Nephron progenitor cell (in vitro differentiated cells): Measurements from ENCODE around the gene LHFPL4.
"Not testable (repeated sequence)": the region's sequence is repeated elsewhere in the genome, so short reads cannot be mapped to it uniquely, and the experiment has no call there.

ENCODE experiments used
- DNase-seq: peaks from one replicate; pipeline ENCODE4 v3.0.0; 2021
- H3K27ac Mint-ChIP-seq: 2 replicates; pipeline ENCODE4 v1.8.0; 2021; ENCODE audit warnings: mild to moderate bottlenecking, moderate library complexity, mixed read lengths
- H3K27me3 Mint-ChIP-seq: 2 replicates; pipeline ENCODE4 v1.8.0; 2021; ENCODE audit warnings: mild to moderate bottlenecking, low read depth, mixed read lengths; ENCODE audit not compliant: poor library complexity
- H3K36me3 Mint-ChIP-seq: 2 replicates; pipeline ENCODE4 v1.8.0; 2021; ENCODE audit warnings: low read depth, mixed read lengths
- H3K4me1 Mint-ChIP-seq: 2 replicates; pipeline ENCODE4 v1.8.0; 2021; ENCODE audit warnings: mixed read lengths
- H3K4me3 Mint-ChIP-seq: 2 replicates; pipeline ENCODE4 v1.8.0; 2021; ENCODE audit warnings: mild to moderate bottlenecking, moderate library complexity, mixed read lengths
- H3K9me3 Mint-ChIP-seq: 2 replicates; pipeline ENCODE4 v1.8.0; 2021; ENCODE audit warnings: mild to moderate bottlenecking, moderate library complexity, mixed read lengths
- CTCF ChIP-seq: fragments of 200-600 bp; sonication (generic); IDR thresholded peaks from 2 replicates; pipeline ENCODE4 v1.5.0; 2021; ENCODE audit warnings: antibody characterized with exemption

The LHFPL4 gene

GRCh38 chr3:9565316-9565715 lies 11.7 kb upstream of the LHFPL4 start:
- Mint-ChIP-seq H3K27me3 (peaks cover 10% of the 10 kb centered on the region), H3K27ac (no peak overlapping the region), H3K36me3 (no peaks in the 10 kb centered on the region), H3K9me3 (peaks cover 32% of the 10 kb centered on the region), H3K4me3 (no peak overlapping the region), H3K4me1 (no peaks in the 10 kb centered on the region)
- DNase-seq: no peak
- no peak for TF ChIP-seq CTCF

DNA sequence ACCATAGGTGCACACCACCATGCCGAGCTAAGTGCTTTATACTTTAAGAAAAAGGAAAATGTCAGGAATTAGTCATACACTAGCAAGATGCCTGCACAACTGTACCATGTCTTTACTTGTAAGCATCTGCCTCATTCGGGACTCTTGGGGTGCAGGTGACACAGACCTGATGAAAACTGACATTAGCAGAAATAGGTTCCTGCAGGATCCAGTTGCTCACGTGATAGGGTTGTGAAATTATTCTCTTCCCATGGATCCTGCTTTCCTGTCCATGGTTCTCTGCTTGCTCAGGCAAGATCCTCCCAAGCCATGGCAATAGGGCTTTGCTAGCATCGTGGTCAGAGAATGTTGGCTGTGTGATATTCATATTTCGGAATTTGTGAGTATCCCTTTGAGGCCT lies 10.2 kb upstream of the LHFPL4 start:
- no peak for DNase-seq
- TF ChIP-seq CTCF: no peak
- peaks cover 32% of the 10 kb centered on the region for H3K9me3 Mint-ChIP-seq

GRCh38 chr3:9560056-9560455 lies 6.4 kb upstream of the LHFPL4 start:
- H3K4me3 Mint-ChIP-seq, H3K36me3 Mint-ChIP-seq, H3K27ac Mint-ChIP-seq, DNase-seq, H3K4me1 Mint-ChIP-seq: not testable (repeated sequence)
- H3K9me3 Mint-ChIP-seq: peaks cover 27% of the 10 kb centered on the region
- peaks cover 38% of the 10 kb centered on the region for H3K27me3 Mint-ChIP-seq

More for the DNA sequence above, 10.2 kb upstream of the LHFPL4 start:
- H3K4me3 Mint-ChIP-seq: no peak overlapping the region
- H3K4me1 Mint-ChIP-seq: no peaks in the 10 kb centered on the region
- no peak overlapping the region for H3K27ac Mint-ChIP-seq
- peaks cover 10% of the 10 kb centered on the region for H3K27me3 Mint-ChIP-seq
- H3K36me3 Mint-ChIP-seq: no peaks in the 10 kb centered on the region

DNA sequence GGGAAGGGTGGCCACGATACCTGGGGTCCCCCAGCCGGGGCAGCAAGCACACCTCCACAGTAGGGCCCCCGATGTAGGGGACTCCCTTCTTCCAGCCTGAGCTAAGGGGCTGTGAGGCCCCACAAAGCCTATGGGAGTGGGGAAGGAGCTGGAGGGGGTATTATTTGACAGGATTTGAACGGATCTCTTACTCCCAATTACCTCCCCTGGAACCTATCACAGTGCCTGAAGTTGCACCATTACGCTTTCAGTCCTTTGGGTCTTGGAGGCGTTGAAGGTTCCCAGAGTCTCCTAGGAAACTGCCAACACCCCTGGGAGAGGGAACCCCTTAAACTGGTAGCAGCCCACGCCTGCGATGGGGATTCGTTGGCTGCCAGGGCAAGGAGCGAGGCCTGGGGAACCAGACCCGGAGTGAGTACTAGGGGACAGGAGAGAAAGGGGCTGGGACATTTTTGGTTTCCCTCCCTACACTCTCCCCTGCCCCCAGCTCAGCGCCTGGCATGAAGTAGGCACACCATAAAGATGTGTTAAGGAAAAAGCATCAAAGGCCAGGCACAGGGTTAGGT lies 409 bp upstream of the LHFPL4 start:
- Mint-ChIP-seq H3K27ac (no peak overlapping the region), H3K4me1 (no peaks in the 10 kb centered on the region), H3K4me3 (no peak overlapping the region), H3K36me3 (no peaks in the 10 kb centered on the region), H3K27me3 (peaks cover 80% of the 10 kb centered on the region), H3K9me3 (peaks cover 14% of the 10 kb centered on the region)
- TF ChIP-seq CTCF: no peak
- no peak for DNase-seq

- no peak overlapping the region for H3K27ac Mint-ChIP-seq
- peak; percentile 91 for DNase-seq
- no peak for TF ChIP-seq CTCF
- no peaks in the 10 kb centered on the region for H3K4me1 Mint-ChIP-seq
- H3K27me3 Mint-ChIP-seq: peaks cover 78% of the 10 kb centered on the region
- no peaks in the 10 kb centered on the region for H3K36me3 Mint-ChIP-seq
- peaks cover under 1% of the 10 kb centered on the region for H3K9me3 Mint-ChIP-seq
- peak overlapping the region; percentile 42 for H3K4me3 Mint-ChIP-seq
These were observed 1.2 kb downstream of the LHFPL4 start for GRCh38 chr3:9552252-9552999.

DNA sequence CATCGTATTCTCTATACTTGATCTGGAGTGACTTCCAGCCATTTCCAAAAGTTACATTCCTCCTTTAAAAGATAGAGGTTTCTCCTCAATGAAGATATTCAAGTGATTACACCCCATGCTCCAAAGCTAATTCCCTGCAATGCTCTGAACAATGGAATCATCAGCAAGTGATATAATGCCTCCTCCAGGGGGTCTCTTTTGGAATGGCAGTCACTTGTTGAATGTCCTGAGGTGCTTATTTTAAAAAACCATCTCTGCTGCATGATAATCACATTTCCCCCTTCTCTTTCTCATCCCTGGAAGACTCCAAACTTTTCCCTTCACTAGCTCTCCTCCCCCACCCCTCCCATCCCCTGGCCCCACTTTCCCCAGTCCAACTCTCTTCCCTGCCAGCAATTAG lies 2.6 kb downstream of the LHFPL4 start:
- peaks cover 70% of the 10 kb centered on the region for H3K27me3 Mint-ChIP-seq
- H3K36me3 Mint-ChIP-seq: no peaks in the 10 kb centered on the region
- H3K4me3 Mint-ChIP-seq: no peak overlapping the region

More for the DNA sequence above, 2.6 kb downstream of the LHFPL4 start:
- DNase-seq: no peak
- Mint-ChIP-seq H3K4me1 (no peaks in the 10 kb centered on the region), H3K27ac (no peak overlapping the region), H3K9me3 (no peaks in the 10 kb centered on the region)
- TF ChIP-seq CTCF: no peak
